Adipose tissue (tissue), 3 donors: ENCODE results near the gene OTUD7B. TPM values are rescaled to one million over a fixed set of nuclear protein-coding genes. Genes with fewer than 3 reads are reported as not detected.

Experiments used
- H3K27ac ChIP-seq: one replicate; pipeline ENCODE4 v1.5.1; 2013; ENCODE audit warnings: low read depth, low read length
- WGBS, 3 donors: extraction: QIAGEN DNeasy Blood & Tissue Kit; methylation state at CpG; one replicate each; pipeline ENCODE4 v1.1.7; 2013; 5-methylcytosine and 5-hydroxymethylcytosine counted together
- polyA plus RNA-seq, 3 donors: library from polyadenylated mRNA; stranded (reverse); fragments of 200-250 nt; gene quantifications; one replicate each; pipeline ENCODE4 v1.2.3, GENCODE V29; 2013
- donor health status: healthy with polysubstance abuse.
- donor health status: Bipolar disorder and iron deficiency.
- donor health status: healthy.

OTUD7B gene
- polyA plus RNA-seq, 3 donors: 2.4 to 8.2 (median 7.5) TPM

GRCh38 chr1:149929856-149930255 is 80.7 kb downstream of the OTUD7B start:
- WGBS, 3 donors: 83 to 89% (median 85%) methylated on average over 2 of the region's 2 CpGs
- no peak overlapping the region for H3K27ac ChIP-seq

GRCh38 chr1:149928401-149928724 is 82.2 kb downstream of the OTUD7B start:
- WGBS, 3 donors: 0 to 3% (median 0%) methylated on average over 1 of the region's 1 CpG
- H3K27ac ChIP-seq: peak overlapping the region; percentile 60

DNA sequence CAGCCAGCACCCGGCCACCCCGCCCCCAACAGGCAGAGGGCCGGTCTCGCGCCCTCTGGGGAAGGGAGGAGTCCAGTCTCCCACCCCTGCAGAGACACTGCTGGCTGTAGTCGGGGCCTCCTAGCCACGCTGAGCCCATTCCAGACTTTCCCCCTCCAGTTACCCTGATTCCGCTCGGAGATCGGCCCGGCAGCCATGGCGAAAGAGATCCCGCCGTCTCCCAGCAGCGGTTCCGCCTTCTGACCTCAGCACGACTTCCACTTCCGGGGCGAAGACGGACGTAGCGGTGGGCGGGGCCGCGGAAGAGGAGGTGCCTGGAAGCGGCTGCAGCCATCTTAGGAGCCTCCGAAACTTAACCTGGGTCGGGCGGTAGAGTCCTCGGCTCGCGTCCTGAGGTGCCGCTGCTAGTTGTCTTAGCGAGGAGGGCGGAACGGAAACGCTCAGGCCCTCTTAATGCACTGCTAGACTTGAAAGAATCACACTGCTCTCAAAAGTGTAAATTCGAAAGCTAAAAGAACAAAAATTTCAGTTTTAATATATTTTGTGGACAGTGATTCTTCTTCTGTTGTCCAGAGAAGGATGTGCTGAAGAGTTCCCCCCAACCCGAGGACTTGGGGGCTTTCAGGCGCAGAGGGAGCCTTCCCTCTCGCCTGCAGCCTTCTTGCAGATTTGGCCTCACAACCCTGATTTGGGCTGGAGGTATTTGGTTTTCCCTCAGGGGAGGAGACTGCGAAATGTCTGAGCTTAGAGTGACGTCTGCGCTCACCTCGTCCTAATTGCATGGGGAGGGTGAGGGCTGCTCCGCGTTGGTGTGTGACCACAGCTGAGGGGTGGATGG is 82.7 kb downstream of the OTUD7B start, which contains the start of gene SF3B4:
TSS of gene SF3B4 (minus strand) at position 241 of the 838 bp plus-strand sequence. CDS start at position 197, 44 bp downstream.
- peak within 1 kb of the TSS; percentile 60 for H3K27ac ChIP-seq
- 0 to 1% (median 0%) methylated on average over 42 to 47 of the region's 47 CpGs for WGBS, 3 donors

- WGBS, 3 donors: 2 to 7% (median 3%) methylated on average over 10 of the region's 10 CpGs
- H3K27ac ChIP-seq: no peak overlapping the region
Measured at GRCh38 chr1:149927056-149927562, 83.4 kb downstream of the OTUD7B start.

DNA sequence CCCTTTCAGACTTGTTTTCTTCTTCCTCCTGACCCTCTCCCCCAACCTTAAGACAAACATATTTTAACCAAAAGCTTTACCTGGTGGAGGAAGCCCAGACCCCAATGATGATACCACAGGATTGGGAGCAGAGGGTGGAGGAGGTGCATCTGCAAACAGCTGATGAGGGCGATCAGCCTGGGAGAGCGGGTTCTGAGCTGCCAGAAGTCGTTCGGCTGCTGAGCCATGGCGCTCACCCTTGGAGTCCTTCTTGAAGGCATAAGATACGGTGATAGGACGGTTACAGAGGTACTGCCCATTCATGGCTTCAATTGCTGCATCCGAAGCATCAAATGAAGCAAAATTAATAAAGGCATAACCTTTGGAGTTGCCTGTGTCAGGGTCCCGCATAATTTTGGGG is 84.2 kb downstream of the OTUD7B start:
- 89 to 92% (median 92%) methylated on average over 9 of the region's 9 CpGs for WGBS, 3 donors
- no peak overlapping the region for H3K27ac ChIP-seq

GRCh38 chr1:149925751-149926150 is 84.8 kb downstream of the OTUD7B start:
- no peak overlapping the region for H3K27ac ChIP-seq
- 74 to 90% (median 76%) methylated on average over 2 of the region's 2 CpGs for WGBS, 3 donors

DNA sequence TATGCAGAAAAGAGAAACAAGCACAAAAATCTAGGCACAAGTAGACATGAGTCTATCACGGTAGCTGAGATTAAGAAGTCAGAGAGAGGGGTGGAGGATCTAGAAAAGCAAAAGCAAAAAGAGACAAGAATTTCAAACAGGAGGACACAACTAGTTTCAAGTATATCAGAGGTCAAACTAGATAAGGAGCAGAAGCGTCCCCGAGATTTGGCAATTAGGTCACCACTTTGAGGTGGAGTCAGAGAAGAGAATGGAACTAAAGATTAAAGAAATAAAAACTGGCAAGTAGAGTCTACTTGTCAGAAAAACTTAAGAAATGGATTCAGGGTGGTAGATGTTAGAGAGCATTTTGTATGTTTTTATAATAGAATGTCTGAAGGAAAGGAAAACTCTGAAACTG is 85.2 kb downstream of the OTUD7B start:
- WGBS, 3 donors: 73 to 82% (median 81%) methylated on average over 3 of the region's 3 CpGs
- no peak overlapping the region for H3K27ac ChIP-seq

- 84 to 90% (median 89%) methylated on average over 10 of the region's 10 CpGs for WGBS, 3 donors
- no peak overlapping the region for H3K27ac ChIP-seq
Measured at GRCh38 chr1:149923626-149924025, 86.9 kb downstream of the OTUD7B start.

DNA sequence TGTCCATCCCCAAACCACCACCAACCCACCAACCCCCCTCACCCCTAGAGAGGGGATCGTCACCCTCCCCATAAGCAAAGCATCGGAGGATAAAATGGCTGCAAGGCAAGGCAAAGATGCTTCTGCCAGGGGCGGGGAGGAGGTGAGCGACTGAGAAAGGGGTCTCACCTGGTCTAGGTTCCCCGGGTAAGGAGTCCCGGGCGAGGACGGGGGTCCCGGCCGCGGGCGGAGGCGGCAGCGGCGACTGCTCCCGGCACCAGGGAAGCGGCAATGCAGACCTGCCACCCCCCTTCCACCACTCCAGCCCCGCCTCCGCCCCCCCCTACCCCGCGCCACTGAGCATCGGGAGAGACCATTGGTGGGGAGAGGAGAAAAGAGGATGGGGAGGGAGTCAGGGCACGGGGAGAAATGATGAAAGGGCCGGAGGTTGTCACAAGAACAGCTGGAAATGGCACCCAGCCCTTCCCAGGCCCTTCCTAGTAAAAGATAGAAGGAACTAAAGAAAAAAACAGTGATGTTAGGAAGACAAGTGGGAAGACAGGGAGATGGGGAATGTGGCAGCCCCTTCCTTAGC is 92.9 kb downstream of the OTUD7B start, which contains the start of gene SV2A:
TSS of gene SV2A (minus strand) at position 274 of the 574 bp plus-strand sequence. CDS start 4,004 bp downstream, outside the sequence.
- WGBS, 3 donors: 1% methylated on average over 23 to 24 of the region's 24 CpGs
- no peak within 1 kb of the TSS for H3K27ac ChIP-seq

- H3K27ac ChIP-seq: no peak overlapping the region
- 9 to 16% (median 12%) methylated on average over 10 of the region's 10 CpGs for WGBS, 3 donors
Measured at GRCh38 chr1:149916898-149917252, 93.7 kb downstream of the OTUD7B start.

DNA sequence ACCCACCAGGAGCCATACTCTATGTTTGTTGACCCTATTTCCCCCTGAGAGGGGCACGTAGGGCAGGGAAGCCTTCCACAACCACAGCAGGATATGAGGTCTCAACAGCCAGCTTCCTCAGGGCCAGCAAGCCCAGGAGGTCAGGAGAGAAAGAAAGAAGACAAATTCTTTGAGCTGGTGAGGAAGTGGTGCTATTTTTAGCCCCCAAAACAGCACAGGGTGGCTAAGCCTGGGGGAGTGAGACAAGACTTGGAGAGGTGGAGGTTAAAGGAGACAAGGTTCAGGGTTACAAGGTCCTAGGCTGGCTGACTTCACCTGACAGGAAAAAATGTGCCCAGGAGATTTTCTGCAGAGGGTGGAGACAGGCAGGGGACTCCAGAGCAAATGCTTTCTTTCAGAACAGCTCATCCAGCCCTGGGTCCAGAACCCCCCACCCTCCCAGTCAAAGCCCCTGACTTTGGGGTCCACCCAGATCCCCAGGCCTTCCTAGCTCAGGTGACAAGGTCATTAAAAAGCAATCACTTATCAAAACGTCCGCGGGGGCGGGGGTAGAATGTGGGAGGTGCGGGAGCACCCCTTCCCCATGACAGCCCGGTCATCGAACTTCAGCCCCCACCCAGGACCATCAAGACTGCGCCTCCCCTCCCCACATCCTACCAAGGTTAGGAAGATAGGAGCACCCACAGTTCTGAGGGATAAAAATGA is 94.2 kb downstream of the OTUD7B start:
- H3K27ac ChIP-seq: no peak overlapping the region
- 20 to 24% (median 20%) methylated on average over 9 of the region's 9 CpGs for WGBS, 3 donors

DNA sequence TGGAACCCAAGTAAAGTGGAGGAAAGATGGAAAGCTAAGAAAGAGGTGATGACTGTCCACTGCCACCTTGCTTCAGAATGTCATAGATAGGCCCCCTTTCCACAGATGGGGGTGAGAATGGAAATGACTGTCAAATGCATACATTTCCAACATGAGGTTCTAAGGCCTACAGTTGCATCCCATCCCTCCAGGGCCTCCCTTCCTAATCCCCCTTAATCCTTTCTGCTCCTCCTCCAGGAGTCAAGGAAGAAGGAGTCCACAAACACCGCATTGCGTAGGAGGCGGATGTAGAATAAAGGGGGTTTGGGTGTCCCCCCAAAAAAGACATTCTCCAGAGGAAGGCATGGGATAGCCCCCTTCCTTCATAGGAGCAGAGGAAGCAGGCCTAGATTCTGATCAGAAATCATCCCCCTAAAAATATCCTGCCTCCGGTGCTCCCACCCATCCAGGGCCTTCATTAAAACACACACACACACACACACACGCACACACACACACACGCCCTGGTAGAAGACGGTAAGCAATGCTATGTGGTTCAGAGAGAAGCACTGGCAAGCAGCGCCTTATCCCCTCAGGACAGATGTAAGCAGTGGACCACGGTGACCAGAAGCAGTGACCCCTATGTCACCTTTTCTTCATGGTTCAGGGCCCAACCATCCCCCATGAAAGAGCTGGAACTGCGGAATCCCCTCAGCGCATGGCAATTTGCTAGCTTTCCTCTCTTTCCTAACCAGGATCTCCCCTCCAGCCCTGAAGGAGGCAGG is 94.9 kb downstream of the OTUD7B start:
- no peak overlapping the region for H3K27ac ChIP-seq

GRCh38 chr1:149914545-149914944 is 96.0 kb downstream of the OTUD7B start:
- WGBS, 3 donors: 70 to 82% (median 79%) methylated on average over 1 of the region's 1 CpG
- H3K27ac ChIP-seq: no peak overlapping the region

More for the DNA sequence above, 94.9 kb downstream of the OTUD7B start:
- 76 to 80% (median 79%) methylated on average over 11 of the region's 11 CpGs for WGBS, 3 donors

DNA sequence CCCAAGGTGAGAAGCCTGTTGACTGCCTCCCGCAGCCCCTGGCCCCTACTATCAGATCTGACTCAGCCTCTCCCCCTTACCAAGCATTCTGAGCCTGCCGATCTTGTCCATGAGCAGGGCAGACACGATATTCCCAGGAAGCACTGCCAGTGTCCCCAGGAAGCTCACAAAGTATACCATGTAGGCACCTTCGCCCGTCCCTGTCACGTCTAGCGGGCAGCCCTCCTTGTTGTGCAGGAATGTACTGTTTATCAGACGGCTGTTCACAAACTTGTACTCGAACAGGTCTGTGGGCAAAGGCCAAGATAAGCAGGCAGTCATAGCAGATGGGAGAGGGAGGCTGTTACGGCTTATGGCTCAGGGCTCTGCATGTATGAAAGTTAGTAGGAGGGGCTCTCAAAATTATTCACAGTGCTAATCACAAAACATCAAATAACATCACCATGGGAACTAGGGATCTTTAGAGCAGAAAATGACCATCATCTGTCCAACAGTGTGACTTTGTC is 103.9 kb downstream of the OTUD7B start:
- H3K27ac ChIP-seq: no peak overlapping the region
- 69 to 93% (median 90%) methylated on average over 10 of the region's 10 CpGs for whole genome bisulfite sequencing, 3 donors

DNA sequence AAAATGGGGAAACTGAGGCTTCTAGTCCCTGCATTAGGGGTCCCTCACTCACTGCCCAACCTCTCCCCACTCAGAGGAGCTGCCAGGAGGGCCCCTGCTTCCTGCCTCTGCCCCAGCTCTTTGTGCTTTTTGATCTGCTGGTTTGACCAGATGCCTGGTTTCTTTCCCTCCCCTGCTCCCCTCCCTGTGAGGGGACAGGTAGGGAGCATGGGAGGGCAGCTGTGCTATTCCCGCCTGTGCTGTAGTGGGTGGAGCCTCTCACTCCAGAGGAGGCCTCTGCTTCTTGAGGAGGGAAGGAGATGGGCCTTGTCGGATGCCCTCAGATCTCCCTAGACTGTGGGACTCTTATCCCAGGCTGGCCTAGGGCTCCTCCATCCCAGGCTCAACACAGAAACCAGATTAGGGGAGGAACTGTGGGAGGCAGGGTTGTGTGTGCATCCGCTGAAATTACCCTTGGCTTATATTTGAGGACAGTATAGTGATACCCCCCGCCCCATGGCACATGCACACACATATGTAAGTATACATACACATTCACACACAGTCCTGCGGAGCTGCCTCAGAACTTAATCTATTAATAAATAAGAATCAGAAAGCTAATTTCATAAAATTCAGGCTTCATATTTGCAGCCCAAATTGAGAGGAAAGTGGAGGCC is 106.6 kb downstream of the OTUD7B start:
- 76 to 88% (median 87%) methylated on average over 5 of the region's 5 CpGs for WGBS, 3 donors

DNA sequence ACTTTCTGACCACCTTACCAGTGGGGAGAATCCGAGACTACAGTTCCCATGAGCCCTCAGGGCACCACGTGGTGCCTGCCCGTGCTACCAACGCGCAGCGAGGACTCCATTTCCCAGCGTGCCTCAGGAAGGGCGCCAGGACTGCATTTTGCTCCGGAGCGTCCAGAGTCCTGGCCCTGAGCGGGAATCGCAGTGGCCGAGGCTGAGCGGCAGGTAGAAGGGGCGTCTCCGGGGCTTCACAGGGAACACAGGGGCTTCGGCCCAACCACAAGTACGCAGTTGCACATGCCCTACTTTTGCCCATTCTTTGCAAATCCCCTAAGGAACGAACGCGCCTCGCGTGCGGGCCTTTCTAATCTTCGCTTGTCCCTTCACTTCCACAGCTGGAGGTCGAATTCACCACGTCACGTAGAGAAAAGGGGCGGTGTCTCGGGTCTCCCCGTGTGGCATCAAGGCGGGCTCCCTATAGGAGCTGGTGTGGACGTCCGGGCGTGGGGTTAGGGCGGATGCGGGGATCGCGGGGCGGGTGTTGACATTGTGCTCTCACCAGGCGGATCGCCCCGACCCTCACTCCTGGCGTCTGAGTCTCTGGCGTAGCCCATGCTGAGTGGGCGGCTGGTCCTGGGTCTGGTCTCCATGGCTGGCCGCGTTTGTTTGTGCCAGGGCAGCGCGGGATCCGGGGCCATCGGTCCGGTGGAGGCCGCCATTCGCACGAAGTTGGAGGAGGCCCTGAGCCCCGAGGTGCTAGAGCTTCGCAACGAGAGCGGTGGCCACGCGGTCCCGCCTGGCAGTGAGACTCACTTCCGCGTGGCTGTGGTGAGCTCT is 110.9 kb downstream of the OTUD7B start, which contains the start of gene BOLA1:
TSS of gene BOLA1 (plus strand) at position 109 of the 825 bp plus-strand sequence. CDS start at position 601, 492 bp downstream.
- 4 to 5% (median 5%) methylated on average over 65 of the region's 65 CpGs for WGBS, 3 donors
- peak within 1 kb of the TSS; percentile 48 for H3K27ac ChIP-seq

More for the DNA sequence above, 106.6 kb downstream of the OTUD7B start:
- H3K27ac ChIP-seq: no peak overlapping the region

GRCh38 chr1:149896575-149896974 is 114.0 kb downstream of the OTUD7B start:
- H3K27ac ChIP-seq: no peak overlapping the region
- WGBS, 3 donors: 80 to 96% (median 93%) methylated on average over 4 of the region's 4 CpGs
